Peyer's patch (tissue), 4 donors: ENCODE results near the gene ZNF316.

Experiments used
- POLR2A ChIP-seq, 2 donors: fragments of 450-650 bp; IDR thresholded peaks; one replicate each; pipeline ENCODE4 v1.5.1; 2017; ENCODE audit warnings: antibody characterized with exemption in 2 of 2, mild to moderate bottlenecking in 2 of 2, moderate library complexity in 2 of 2
- TF ChIP-seq, protein P1 (sequence below), 6 experiments: fragments of 450-650 bp in 4 of 6; fragments of 200-600 bp in 2 of 6; sonication (generic) in 1 of 6; IDR thresholded peaks; one replicate each; pipeline ENCODE4 v1.5.1; 2017 to 2019; ENCODE audit warnings: antibody characterized with exemption in 6 of 6, mild to moderate bottlenecking in 3 of 6, moderate library complexity in 1 of 6

DNA sequence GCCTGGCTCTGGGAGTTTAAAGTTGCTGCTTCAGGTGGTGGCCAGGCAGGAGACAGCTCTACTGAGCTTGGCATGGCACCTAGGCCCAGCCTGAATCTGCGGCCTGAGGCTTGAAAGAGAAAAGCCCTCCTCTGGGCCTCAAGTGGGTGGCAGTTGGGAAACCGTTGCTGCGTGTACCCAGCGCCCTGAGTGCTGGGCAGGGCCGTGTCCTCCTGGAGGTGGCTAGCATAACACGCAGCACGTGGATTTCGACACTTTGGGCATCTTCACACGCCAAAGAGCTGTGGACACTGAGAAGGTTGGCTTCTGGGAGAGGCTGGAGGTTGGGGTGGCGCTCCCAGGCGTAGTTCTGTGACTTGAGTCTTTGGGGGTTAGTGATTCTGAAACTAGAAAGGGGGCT is 2.5 kb downstream of the ZNF316 start:
- TF ChIP-seq, protein P1, sequence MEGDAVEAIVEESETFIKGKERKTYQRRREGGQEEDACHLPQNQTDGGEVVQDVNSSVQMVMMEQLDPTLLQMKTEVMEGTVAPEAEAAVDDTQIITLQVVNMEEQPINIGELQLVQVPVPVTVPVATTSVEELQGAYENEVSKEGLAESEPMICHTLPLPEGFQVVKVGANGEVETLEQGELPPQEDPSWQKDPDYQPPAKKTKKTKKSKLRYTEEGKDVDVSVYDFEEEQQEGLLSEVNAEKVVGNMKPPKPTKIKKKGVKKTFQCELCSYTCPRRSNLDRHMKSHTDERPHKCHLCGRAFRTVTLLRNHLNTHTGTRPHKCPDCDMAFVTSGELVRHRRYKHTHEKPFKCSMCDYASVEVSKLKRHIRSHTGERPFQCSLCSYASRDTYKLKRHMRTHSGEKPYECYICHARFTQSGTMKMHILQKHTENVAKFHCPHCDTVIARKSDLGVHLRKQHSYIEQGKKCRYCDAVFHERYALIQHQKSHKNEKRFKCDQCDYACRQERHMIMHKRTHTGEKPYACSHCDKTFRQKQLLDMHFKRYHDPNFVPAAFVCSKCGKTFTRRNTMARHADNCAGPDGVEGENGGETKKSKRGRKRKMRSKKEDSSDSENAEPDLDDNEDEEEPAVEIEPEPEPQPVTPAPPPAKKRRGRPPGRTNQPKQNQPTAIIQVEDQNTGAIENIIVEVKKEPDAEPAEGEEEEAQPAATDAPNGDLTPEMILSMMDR (IDR thresholded peaks at IDR 0.05) = no peak
- TF ChIP-seq POLR2A (IDR thresholded peaks at IDR 0.05) = no peak
